Middle frontal gyrus (tissue), 1 donor: Measurements from ENCODE around the gene GPR12.
"Not testable (repeated sequence)": the region's sequence is repeated elsewhere in the genome, so short reads cannot be mapped to it uniquely, and the experiment has no call there.

ENCODE experiments used
- DNase-seq: peaks from one replicate; pipeline ENCODE4 v3.0.0-alpha.2; 2015; ENCODE audit warnings: low spot score; ENCODE audit errors: extremely low spot score

The GPR12 gene

GRCh38 chr13:26747706-26748105 is 12.9 kb downstream of the GPR12 start:
- no peak for DNase-seq

DNA sequence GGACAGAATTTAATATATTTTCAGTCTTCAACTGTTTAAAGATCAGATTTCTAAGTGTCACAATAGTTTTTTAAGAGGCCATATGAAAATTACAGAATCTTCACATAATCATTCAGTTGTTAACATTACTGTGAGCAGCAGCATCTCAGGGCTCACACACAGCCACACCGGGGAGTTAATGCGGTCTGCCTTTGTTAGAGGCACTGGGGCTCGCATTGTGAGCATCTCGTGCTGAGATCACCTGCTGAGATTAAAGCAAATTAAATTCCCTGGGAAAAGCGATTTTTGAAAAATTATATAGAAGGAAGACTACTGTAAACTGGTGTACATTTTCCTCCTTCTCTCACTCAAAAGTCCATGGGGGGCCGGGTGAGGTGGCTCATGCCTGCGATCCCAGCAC is 16.6 kb downstream of the GPR12 start:
- DNase-seq = no peak

- DNase-seq = no peak
Observed at GRCh38 chr13:26742691-26743358, 17.8 kb downstream of the GPR12 start.

DNA sequence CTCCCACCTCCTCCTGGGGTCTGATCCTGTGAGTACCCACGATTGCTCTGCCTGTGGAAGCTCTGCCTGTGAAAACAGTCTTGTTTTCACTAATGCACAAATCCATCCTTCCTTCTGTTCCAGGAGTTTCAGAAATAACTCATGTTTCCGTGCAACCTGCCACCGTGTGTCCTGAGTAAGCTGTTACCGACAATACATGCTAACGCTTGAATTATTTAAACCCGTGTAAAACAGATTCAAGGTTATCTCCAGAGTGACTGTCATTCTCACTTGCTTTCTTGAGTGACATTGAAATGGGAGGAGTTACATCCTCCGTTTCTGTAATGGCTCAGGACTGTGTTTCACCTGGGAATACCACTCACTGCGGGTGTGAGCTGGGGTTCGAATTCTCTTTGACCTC is 24.9 kb downstream of the GPR12 start:
- no peak for DNase-seq

DNA sequence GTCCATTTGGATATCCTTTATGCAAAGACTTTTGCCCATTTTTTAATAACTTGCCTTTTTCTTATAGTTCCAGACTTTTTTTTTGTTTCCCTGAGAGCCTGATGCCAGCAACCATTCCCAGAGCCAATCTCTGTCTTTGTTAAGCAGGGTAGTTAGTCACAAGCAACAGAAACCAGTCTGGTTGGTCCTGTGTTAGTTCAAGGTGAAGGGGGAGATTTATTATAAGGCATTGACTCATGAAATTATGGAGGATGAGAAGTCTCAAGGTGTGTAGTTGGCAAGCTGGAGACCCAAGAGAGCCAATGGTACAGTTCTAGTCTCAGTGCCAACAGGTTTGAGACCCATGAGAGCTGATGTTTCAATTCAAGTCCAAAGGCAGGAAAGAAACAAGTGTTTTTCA is 33.0 kb downstream of the GPR12 start:
- no peak for DNase-seq

GRCh38 chr13:26727122-26727521 is 33.5 kb downstream of the GPR12 start:
- no peak for DNase-seq

- DNase-seq = no peak
Observed at GRCh38 chr13:26726684-26727083, 33.9 kb downstream of the GPR12 start.

DNA sequence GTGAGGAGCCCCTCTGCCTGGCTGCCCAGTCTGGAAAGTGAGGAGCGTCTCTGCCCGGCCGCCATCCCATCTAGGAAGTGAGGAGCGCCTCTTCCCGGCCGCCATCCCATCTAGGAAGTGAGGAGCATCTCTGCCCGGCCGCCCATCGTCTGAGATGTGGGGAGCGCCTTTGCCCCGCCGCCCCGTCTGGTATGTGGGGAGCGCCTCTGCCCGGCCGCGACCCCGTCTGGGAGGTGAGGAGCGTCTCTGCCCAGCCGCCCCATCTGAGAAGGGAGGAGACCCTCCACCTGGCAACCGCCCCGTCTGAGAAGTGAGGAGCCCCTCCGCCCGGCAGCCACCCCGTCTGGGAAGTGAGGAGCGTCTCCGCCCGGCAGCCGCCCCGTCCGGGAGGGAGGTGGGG is 37.0 kb downstream of the GPR12 start:
- not testable (repeated sequence) for DNase-seq

- no peak for DNase-seq
Observed at GRCh38 chr13:26722321-26722720, 38.3 kb downstream of the GPR12 start.

DNA sequence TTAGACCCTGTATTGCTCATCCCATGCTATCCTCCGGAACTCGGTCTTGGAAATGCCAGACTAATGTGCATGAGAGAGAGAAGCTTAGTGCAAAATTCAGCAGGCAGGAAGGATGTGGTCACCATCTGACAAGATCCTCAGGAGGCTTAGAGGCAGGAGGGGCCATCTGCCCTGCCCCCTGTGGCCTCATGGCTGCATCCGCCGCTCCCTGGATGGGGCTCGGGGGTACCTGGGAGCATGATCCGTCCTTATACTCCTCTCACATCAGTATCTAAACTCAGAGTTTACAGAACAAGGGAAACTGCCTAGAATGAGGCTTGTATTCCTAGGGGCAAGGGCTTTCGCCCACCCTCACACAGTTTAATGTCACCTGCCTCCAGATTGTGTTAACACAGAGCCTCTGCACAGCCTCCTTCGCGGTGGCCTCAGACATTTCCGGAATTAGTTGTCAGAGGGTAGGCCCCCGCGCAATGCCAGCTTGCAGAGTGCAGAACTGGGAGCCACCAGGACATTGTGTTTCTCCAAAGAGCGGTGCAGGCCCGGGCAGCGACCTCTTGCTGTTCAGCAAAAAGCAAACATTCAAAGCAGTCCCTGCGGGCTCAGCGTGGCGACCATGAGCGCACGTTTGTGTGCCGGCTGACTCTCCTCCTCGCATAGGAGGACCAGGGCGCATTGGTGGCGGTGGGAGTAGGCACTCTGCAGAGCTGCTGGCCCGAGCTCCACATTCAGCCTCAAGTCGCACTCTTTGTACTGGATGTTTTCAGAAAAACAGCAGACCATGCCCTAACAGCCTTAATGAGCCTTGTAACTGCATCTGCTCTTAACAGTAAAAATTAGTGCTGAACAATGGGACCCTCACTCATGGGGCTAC is 39.1 kb downstream of the GPR12 start:
- DNase-seq = no peak

- DNase-seq = no peak
Observed at GRCh38 chr13:26719356-26719945, 41.1 kb downstream of the GPR12 start.

DNA sequence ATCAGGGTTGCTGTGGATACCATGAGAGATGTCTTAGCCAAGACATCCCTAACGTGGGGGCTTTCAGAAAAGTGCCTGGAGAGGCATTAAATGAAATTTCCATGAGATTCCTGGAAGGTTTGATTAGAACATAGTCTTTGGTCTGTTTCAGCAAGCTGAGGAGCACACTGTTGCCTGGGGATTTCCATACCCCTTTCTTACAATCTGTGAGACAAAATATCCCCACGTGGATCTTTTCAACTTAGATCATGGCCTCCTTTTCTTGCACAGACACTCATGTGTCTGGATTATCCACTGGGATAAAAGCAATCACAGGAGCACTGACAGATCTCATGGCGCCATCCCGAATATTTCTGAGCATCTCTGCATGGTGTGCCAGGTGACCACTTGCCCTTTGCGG is 41.7 kb downstream of the GPR12 start:
- no peak for DNase-seq

DNA sequence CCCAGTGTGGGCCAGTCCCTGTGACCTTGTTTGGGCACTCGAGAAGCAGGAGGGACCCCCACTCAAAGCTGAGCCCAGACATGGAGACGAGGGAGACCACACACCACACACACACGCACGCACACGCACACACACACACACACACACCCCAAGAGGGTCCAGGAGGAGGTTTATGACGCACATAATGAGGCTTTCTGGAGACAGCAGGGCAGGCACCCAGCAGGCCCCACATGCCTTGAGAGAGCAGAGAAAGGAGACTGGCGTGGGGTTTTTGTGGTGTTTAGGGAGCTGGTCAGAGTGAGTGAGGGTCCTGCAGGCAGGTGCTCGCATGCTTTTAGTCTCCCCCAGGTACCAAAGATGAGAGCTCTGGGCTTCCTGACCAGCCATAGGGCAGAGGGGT is 42.4 kb downstream of the GPR12 start:
- no peak for DNase-seq

GRCh38 chr13:26716984-26717383 is 43.6 kb downstream of the GPR12 start:
- no peak for DNase-seq

- DNase-seq = no peak
Observed at GRCh38 chr13:26713341-26713740, 47.2 kb downstream of the GPR12 start.

DNA sequence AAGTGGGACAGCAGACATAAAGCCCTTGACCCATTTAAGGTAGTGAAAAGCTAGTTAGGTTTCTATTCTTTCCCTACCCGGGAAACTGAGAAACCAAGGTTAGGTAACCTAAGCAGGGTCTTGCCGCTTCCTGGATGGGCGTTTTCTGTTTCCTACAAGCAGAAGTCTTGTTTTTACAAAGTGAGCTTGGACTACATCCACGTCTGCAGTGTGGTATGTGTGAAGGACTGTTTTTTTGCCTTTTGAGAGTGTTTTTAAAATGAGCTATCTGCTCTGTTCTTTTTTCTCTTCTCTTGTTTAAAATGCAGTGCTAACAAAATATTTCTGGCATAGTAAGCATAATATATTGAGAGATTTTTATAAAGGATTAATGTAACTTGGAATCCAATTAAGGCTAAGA is 49.4 kb downstream of the GPR12 start:
- no peak for DNase-seq

DNA sequence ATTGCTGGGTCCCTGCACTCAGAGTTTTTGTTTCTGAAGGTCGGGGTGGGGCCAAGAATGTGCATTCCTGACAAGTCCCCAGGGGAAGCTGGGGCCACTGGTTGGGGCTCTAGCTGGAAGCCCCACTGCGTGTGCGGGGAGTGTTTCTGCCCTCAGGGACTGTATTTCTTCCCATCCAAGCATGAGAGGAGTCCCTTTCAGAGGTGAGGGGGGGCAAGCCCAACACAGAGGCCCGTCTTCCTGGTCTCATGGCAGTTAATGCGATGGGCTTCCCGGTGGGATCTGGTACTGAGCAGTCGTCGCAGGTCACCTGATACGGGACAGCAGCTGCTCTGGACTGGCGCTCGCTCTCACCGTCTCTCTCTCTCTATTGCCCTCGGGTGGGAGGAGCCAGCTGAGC is 50.4 kb downstream of the GPR12 start:
- DNase-seq = no peak

- no peak for DNase-seq
Observed at GRCh38 chr13:26709461-26709860, 51.1 kb downstream of the GPR12 start.

DNA sequence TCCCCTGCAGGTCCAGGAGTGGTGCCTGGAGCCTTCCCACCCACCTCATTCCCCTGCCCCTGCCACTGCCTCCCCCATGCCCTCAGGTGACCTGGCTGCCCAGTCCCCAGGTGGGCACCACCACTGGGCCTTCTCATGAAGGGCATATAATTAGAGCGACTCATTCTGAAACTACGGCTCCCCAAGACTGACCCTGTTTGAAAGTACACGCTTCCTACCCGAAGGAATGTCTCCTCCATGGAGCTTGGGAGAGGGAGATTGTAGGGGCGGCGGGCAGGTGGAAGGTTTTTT is 52.6 kb downstream of the GPR12 start:
- no peak for DNase-seq

- peak; percentile 62 for DNase-seq
Observed at GRCh38 chr13:26707122-26708006, 53.2 kb downstream of the GPR12 start.

- DNase-seq = no peak
Observed at GRCh38 chr13:26706381-26706780, 54.2 kb downstream of the GPR12 start.

- no peak for DNase-seq
Observed at GRCh38 chr13:26705536-26705935, 55.0 kb downstream of the GPR12 start.
